GM19324 (cell line): ENCODE data around the gene NUDT16L1.
A peak's percentile ranks its signal among the peaks of the same experiment; 100 is the strongest.
"Not testable (repeated sequence)": the region's sequence is repeated elsewhere in the genome, so short reads cannot be mapped to it uniquely, and the experiment has no call there.

Experiments used
- ATAC-seq: cut with Tn5 transposase; IDR thresholded peaks from one replicate; pipeline ENCODE4 v1.9.1; 2021; ENCODE audit warnings: mild to moderate bottlenecking, moderate library complexity; ENCODE audit not compliant: unreplicated experiment, low FRiP score

Gene NUDT16L1

DNA sequence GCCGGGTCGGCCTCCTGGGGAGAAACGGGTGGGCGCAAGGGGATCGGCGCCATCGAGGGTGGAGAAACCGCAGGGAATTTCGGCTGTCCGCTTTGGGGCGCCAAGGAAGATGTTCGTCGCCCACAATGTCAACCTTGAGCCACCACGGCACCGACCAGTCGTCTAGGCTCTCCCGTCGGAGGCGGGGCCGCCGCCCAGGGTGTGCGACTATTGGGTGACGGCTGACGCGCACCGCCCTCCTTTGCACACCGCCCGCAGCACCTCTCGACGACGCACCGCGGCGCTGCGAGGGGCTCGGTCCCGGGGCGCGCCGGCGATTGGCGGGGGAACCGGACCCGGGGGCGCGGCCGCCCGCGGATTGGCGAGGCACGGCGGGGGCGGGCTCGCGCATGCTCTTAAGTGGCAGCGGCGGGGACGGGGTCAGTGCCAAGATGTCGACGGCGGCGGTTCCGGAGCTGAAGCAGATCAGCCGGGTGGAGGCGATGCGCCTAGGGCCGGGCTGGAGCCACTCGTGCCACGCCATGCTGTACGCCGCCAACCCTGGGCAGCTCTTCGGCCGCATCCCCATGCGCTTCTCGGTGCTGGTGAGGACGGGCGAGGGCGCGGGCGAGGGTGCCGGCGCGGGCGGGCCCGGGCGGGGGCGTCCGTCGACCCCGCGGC, at the start of gene NUDT16L1:
Gene NUDT16L1 (plus strand): TSS at position 267 of the 660 bp plus-strand sequence. CDS start 165 bp downstream, at position 432.
- ATAC-seq = peak; percentile 92

DNA sequence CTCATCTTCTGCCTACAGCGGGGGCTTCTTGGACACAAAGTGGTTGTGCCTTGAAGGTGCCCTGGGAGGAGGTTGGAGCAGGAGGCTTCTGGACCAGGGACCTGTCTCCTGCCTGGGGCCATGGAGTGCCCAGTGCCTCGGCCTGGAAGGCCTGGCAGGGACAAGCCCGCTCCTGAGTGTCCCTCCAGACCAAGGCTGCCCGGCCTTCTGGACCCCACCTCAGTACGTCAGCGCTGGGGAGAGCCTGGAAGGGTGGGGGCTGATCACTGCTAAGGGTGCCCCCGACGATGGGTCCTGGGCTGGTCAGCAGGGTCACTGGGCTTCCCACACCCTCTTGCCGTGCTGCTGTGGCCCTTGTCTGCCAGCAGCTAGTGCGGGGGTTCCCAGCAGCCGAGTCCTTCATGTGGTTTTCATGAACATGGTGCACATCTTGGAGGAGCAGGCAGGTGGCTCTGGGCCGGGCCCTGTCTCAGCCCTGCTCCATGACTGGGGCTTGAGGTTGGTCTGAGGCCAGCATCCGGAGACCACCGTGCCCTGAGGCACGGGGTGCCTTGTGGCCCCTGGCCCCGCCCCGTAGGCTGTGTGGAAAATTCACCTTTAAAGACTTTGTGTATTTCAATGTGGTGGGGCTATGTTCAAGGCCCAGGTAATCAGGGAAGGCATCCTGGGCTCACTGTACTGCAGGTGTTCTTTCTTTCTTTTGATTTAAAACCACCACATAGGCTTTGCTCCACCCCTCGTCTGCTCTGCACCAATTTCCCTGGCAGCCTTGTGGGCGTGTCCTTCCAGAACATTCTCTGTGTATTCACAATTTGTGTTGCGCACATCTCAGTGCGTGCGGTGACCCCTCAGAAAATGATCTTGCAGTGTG, 46.4 kb upstream of the NUDT16L1 start:
- ATAC-seq = no peak

DNA sequence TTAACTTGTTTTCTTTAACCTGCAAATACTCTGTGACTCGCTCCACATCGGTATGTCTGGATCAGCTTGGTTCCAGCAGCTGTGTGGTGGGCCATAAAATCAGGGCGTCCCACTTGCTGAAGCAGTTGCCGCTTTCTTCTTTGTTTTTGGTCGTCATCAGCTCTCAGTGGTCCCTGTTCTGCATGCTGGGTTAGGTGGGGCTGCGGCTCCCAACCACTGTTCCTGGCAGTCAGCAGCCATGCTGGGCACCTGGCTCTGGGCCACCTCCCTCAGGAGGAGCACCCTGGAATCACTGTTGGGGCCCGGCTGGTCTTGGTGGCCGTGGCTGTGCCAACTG, 45.8 kb upstream of the NUDT16L1 start:
- ATAC-seq = no peak

DNA sequence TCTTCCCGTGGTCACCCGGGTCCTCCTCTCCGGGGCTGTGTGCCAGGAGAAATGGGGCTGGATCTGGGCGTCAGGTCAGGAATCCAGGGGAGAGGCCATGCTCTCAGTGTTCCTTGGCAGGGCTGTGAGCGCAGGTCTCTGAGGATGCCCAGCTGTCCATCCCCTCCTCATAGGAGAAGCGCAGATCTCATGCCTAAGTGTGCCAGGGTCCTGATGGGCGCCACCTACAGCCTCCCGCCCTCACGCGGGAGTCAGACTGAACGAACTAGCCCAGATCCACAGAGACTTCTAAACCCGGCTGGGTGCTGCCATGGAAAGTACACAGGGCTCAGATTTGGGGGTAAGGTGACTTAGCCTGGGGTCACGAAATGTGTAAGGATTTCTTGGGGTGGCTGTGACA, 44.4 kb upstream of the NUDT16L1 start:
- ATAC-seq = no peak

DNA sequence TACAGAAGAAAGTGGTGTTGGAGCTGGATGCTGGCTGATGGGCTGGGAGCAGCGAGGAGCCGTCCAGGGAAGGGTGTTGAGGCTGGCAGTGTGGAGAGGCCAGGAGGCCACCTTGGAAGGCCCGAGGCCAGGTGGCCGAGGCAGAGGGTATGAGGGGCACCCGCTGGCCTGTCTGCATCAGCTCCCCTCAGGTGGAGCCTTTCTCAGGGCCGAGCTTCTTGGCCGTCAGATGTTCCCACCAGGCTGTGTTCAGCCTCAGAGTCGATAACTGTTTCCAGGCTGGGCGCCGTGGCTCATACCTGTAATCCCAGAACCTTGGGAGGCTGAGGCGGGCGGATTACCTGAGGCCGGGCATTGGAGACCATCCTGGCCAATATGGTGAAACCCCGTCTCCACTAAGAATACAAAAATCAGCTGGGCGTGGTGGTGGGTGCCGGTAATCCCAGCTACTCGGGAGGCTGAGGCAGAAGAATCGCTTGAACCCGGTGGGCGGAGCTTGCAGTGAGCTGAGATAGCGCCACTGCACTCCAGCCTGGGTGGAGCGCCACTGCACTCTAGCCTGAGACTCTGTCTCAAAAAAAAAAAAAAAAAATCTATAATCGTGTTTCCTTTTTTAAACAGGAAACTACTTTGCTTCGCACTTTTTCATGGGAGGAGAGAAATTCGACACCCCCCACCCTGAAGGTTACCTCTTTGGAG, 43.5 kb upstream of the NUDT16L1 start:
- no peak for ATAC-seq

DNA sequence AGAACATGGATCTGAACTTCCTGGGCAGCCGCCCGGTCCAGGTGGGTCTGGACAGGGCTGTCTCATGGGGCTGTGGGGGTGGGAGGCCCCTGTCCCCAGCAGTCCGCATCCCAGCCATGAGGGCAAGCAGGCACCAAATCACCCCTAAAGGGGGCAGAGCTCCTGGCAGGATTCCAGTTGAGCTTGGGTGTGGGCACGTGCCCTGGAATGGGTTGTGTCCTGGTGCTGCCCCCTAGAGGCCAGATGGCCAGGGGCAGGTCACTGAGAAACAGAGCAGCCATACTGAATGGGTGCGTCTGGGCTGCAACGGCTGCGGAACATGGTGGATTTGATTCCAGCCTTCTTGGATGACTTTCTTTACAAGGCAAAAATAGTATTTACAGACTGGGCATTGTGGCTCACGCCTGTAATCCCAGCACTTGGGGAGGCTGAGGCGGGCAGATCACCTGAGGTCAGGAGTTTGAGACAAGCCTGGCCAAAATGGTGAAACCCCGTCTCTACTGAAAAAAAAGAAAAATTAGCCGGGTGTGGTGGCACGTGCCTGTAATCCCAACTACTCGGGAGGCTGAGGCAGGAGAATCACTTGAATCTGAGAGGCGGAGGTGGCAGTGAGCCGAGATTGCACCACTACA, 42.8 kb upstream of the NUDT16L1 start:
- ATAC-seq = not testable (repeated sequence)

DNA sequence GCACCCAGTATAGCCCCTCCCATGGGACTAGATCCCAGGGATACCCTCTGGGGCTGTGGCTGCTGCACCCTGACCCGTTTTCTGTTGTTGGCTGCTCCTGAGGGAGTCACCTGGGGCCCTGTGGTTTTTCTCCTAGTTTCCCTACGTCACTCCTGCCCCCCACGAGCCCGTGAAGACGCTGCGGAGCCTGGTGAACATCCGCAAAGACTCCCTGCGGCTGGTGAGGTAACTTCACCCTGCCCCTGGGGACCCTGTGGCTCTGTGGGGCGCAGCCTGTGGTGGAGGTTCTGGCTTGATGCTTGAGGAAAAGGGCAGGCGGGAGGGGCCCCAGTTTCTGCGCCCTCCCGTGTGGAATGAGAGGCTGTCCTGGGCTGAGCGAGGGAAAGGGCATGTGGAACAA, 41.5 kb upstream of the NUDT16L1 start:
- ATAC-seq = no peak

DNA sequence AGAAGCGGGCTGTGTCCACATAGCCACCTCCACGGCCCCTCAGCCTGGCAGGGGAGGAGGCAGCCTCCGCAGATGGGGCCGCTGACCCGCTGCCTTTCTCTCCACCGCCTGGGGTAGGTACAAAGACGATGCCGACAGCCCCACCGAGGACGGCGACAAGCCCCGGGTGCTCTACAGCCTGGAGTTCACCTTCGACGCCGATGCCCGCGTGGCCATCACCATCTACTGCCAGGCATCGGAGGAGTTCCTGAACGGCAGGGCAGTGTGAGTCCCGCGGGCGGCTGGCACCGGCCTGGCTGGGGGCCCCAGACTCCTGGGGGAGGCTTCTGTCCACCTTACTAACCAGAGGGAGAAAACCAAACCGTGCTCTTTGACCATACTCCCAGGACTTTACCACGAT, 40.8 kb upstream of the NUDT16L1 start:
- no peak for ATAC-seq

DNA sequence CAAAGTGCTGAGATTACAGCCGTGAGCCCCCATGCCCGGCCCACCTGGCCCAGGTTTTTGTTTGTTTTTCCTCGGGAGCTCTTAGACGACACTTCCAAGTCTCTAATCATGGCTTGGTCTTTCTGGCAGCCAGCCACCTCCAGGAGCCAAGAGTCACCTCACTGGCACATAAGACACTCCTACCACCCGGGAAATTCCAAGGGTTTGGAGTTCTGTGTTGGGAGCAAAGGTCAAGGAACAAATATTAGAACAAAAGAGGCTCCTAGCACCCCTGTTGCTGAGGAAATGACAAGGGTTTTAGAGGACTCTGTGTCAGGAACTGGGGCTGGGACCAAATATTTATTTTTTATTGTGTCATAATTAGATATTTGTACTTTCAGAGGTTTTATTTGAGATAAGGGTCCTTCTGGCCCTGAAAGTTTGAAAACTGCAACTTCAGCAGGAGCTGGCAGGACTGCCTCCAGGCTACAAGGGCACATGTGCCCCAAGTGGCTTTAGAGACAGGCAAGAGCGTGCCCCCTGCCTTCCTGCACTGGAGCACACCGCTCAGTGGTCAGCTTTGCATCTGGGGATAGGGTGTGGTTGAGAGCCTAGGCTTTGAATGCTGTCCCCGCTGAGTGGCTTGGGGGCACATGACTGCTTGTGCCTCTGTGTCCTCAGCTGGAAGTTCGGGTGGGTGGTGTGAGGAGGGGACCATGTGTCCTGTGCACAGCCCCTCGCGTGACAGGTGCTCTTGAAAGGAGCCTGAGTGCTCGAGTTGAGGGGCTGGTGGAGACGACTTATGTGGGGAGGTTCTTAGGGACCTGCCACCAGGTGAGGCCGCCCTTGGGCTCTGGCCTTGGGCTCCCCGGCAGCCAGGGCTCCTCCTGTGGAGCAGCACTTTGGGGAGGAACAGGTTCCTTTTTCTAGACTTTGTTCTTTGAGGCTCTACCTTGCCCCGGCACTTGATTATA, 39.1 kb upstream of the NUDT16L1 start:
- no peak for ATAC-seq

DNA sequence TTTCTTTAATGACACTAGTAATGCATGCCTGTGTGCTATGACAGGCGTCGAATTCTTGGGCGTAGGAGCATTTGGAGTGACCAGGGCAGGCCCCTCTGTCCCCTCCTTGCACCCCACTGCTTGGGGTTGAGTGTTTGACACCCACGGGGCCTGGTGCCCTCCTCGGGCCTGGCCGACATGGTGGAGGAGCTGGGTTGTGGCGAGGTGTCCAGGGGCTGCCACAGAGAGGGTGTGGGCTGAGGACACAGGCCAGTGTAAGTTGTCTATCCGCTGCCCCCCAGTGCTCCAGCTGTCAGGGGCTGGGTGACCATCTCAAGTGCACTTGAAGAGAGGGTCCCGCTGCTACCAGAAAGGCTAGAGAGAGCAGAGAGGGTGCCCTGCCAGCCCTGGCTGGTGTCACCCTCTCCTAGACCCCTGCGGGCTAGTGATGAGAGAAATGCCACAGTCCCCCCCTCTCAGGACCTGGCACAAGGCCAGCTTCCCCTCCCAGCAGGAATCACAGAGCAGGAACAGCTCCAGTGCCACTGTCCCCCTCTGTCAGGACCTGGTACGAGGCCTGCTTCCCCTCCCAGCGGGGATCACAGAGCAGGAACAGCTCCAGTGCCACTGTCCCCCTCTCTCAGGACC, 38.3 kb upstream of the NUDT16L1 start:
- ATAC-seq = no peak

DNA sequence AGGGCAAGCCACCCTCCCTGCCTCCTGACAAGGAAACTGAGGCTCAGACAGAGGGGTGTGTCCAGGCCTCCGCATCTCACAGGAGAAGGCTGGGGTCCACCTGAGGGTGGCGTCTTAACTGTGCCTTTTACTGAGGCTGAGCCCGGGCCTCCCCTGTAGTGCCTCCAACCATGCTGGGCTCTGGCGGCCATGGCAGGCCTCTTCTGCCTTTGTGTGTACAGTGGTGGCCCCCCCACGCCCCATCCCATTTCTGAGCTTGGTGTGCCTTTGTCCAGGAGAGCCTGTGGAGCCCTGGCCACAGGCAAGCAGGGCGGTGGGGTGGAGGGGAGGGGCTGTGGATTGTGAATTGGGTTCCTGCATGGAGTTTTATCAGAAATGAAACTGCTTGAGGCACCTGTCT, 37.6 kb upstream of the NUDT16L1 start:
- no peak for ATAC-seq

DNA sequence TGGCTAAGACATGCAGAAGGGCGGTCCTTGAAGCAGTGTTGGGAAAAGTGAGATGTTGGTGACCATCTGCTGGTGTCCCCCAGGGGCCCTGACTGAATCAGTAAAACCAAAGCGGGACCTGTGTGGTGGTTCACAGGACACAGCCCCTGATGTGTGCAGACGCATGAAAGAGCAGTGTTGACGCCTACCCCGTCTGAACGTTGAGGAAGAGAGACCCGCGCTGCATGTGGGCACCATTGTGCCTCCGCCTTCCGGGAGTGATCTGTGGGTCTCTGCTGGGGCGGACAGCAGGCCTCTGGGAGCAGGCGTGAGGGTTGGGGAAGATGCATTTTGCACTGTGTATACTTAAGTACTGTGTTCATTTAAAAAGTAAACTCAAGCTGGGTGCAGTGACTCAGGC, 37.1 kb upstream of the NUDT16L1 start:
- ATAC-seq = no peak

DNA sequence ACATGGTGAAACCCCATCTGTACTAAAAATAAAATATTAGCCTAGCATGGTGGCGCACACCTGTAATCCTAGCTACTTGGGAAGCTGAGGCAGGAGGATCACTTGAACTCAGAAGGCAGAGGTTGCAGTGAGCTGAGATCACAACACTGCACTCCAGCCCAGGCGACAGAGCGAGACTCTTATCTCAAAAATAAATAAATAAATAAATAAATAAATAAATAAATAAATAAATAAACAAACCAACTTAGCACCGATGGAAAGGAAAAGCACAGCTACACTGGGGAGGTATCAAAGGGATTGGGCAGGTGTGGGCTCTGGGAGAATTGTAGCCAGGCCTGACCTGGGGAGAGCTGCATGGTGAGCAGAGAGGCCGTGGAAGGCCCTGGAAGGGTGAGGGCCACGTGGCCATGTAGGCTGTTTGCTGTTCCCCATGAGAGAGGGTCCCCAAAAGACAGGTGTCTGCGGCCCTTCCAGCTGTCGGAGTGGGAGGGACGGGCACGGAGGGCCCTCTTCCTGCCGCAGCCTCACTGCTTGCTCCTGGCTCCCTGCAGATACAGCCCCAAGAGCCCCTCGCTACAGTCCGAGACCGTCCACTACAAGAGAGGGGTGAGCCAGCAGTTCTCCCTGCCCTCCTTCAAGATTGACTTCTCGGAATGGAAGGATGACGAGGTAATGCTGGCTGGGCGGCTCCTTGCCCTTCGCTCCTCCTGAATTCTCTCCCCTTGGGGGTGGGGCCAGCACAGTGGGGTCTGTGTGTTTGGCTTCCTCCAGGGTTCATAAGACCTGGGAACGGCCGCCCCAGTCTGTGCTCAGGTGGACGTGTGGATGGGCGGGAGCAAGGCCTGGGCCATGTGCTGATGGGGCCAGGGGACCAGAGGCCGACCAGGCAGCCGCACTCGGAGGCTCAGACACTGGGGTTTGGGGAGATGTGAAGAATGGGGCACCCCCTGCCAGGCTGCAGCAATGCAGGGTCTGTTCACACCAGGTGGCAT, 36.4 kb upstream of the NUDT16L1 start:
- no peak for ATAC-seq

DNA sequence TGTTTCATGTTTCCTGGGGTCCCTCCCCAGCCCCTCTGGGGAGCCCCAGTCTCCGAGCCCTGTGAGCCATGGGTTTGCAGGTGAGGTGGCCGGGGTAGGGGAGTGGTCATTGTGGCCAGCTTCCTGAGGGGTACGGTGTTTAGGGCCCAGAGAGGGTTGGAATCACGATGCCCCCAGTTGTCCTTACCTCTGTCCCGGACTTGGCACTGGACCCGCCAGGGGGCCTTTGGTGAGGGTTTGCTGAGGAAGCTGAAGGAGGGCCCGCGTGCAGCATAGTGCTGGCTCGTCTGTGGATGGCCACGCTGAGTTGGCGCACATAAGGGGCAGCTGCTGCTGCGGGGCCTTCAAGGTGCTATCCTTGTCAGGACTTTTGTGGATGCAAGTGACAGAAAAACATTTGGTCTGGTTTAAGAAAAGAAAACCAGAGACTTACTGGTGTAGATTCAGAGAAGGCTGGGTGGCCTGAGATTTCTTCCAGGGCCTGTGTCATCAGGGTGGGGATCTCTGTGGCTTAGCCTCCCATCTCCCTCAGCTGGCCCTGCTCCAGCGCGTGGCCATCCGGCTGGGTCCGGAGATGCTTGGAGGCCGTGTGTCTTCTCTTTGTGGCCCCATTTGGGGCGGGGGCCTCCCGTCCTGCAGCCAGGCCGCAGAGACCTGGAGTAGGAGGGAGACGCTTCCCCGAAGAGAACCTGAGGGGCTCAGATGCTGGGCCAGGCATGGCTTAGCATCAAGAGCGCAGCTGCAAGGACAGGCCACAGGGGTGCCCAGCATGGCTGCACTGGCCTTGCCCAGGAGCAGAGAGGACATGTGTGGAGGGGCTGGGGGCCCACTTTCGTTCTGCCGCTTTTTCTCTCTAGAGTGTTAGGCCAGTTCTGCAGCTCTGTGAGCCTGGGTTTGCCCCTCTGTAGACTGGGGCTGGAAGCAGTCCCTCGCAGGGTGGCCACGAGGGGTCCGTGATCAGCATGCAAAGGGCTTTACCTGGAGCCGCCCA, 33.7 kb upstream of the NUDT16L1 start:
- ATAC-seq = no peak

DNA sequence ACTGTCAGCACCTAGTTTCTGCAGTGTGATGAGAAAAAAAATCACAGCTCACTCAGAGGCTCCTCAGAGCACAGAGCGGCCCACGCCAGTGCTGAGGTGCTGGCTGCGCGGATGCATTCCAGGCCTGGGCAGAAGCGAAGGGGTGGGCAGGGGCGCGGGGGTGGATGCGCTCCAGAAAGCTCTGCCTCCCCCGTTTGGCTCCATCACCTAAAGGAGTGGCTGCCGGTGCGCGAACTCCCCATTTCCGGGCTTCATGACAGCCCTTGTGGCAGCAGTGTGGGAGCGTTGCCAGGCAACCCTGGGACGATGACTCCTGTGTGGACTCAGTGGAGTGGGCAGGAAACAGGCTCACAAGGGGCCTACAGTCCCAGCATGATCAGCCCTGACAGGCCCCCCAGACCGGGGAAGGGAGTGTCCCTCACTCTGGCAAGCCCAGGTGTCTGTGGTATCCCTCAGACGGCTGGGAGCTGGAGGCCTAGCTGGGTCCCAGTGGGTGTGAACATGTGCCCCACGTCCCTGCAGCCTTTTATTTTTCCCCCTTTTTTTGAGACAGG, 32.8 kb upstream of the NUDT16L1 start:
- ATAC-seq = no peak

DNA sequence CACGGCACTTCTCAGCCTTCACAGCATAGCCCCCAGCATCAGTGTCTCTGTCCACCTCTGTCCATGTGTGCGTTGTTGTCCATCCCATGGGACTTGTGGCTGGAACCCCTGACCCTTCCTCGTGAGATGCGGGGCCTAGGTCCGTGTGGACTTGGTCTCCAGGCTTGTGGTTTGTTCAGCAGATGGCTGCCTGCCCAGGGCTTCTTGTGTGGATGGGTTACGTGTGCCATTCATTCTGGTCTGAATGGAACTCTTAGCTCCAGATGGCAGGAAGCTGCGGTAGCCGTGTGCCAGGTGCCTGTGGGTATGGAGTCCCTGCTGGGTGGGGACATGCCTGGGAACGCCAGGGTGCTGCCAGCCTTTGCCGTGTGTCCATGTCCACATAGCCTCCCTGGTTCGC, 31.7 kb upstream of the NUDT16L1 start:
- ATAC-seq = no peak

DNA sequence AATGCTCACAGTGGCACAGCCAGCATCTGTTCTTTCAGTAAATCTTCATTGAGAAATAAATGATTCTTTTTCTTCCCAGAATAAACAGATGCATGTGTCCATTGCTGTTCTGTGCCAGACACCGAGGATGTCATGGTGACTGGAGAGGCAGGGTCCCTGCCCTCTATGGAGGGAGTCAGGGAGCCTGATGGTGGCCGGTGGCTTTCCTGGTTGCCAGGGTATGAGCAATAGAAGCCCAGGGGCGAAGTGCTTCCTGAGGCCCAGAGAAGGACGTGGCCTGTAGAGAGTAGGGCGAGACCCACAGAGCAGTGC, 29.9 kb upstream of the NUDT16L1 start:
- ATAC-seq = no peak
